ENCODE results near the gene CDC27.
"Not testable (repeated sequence)": the region's sequence is repeated elsewhere in the genome, so short reads cannot be mapped to it uniquely, and the experiment has no call there.

DNA sequence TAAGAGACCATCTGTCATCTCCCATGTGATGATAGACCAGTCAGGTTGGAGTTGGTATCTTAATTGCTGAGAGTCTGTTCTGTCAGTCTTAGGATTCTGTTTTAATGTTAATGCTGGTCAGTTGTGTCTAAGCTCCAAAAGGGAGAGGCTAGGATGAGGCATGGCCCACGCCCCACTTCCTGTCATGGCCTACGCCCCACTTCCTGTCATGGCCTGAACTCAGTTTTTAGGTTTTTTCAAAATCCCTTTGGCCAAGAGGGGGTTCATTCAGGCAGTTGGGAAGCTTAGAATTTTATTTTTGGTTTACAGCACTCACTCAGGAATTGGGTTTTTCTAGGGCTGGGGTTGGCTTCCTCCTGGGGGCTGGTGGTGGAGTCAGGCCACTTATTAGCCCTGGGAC, 117.9 kb downstream of the CDC27 start:
- TF ChIP-seq, protein P1, sequence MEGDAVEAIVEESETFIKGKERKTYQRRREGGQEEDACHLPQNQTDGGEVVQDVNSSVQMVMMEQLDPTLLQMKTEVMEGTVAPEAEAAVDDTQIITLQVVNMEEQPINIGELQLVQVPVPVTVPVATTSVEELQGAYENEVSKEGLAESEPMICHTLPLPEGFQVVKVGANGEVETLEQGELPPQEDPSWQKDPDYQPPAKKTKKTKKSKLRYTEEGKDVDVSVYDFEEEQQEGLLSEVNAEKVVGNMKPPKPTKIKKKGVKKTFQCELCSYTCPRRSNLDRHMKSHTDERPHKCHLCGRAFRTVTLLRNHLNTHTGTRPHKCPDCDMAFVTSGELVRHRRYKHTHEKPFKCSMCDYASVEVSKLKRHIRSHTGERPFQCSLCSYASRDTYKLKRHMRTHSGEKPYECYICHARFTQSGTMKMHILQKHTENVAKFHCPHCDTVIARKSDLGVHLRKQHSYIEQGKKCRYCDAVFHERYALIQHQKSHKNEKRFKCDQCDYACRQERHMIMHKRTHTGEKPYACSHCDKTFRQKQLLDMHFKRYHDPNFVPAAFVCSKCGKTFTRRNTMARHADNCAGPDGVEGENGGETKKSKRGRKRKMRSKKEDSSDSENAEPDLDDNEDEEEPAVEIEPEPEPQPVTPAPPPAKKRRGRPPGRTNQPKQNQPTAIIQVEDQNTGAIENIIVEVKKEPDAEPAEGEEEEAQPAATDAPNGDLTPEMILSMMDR (IDR thresholded peaks at IDR 0.05; ENCODE audit: insufficient read depth, low read depth, low read length) = not testable (repeated sequence)
- not testable (repeated sequence) for TF ChIP-seq EZH2 (IDR thresholded peaks at IDR 0.05; ENCODE audit: insufficient read depth, low read length)
